HG03460 (cell line): Measurements from ENCODE around the gene ESR1.
"Not testable (repeated sequence)": the region's sequence is repeated elsewhere in the genome, so short reads cannot be mapped to it uniquely, and the experiment has no call there.

Experiments used
- ATAC-seq: cut with Tn5 transposase; IDR thresholded peaks from one replicate; pipeline ENCODE4 v1.9.1; 2021; ENCODE audit not compliant: unreplicated experiment

Gene ESR1

GRCh38 chr6:152050451-152051195 is 243.1 kb downstream of the ESR1 start:
- ATAC-seq: no peak

- ATAC-seq: no peak
These were observed 244.6 kb downstream of the ESR1 start for GRCh38 chr6:152052061-152052460.

GRCh38 chr6:152053332-152053731 is 245.8 kb downstream of the ESR1 start:
- ATAC-seq: no peak

- ATAC-seq: no peak
These were observed 247.0 kb downstream of the ESR1 start for GRCh38 chr6:152054441-152054840.

GRCh38 chr6:152055517-152055916 is 248.0 kb downstream of the ESR1 start:
- ATAC-seq: no peak

GRCh38 chr6:152057832-152058498 is 250.5 kb downstream of the ESR1 start:
- ATAC-seq: no peak

GRCh38 chr6:152059909-152060308 is 252.4 kb downstream of the ESR1 start:
- ATAC-seq: no peak

- no peak for ATAC-seq
These were observed 255.0 kb downstream of the ESR1 start for GRCh38 chr6:152062476-152062875.

GRCh38 chr6:152063170-152063921 is 255.9 kb downstream of the ESR1 start:
- ATAC-seq: no peak

- ATAC-seq: no peak
These were observed 261.3 kb downstream of the ESR1 start for GRCh38 chr6:152068622-152069261.

GRCh38 chr6:152070556-152070955 is 263.1 kb downstream of the ESR1 start:
- ATAC-seq: no peak

GRCh38 chr6:152071318-152071717 is 263.8 kb downstream of the ESR1 start:
- no peak for ATAC-seq

- ATAC-seq: no peak
These were observed 264.4 kb downstream of the ESR1 start for GRCh38 chr6:152071843-152072242.

- not testable (repeated sequence) for ATAC-seq
These were observed 268.8 kb downstream of the ESR1 start for GRCh38 chr6:152076242-152076641.

GRCh38 chr6:152078001-152078400 is 270.5 kb downstream of the ESR1 start:
- ATAC-seq: no peak

GRCh38 chr6:152078804-152079203 is 271.3 kb downstream of the ESR1 start:
- ATAC-seq: no peak

- ATAC-seq: no peak
These were observed 278.0 kb downstream of the ESR1 start for GRCh38 chr6:152085451-152085921.

- no peak for ATAC-seq
These were observed 278.9 kb downstream of the ESR1 start for GRCh38 chr6:152086223-152086873.

GRCh38 chr6:152087096-152087495 is 279.6 kb downstream of the ESR1 start:
- ATAC-seq: no peak

- ATAC-seq: no peak
These were observed 280.2 kb downstream of the ESR1 start for GRCh38 chr6:152087701-152088100.

- ATAC-seq: no peak
These were observed 282.5 kb downstream of the ESR1 start for GRCh38 chr6:152089992-152090391.
